PC-3 (cell line): ENCODE measurements around the gene EPB41L4B. TPM values are rescaled to one million over a fixed set of nuclear protein-coding genes. Genes with fewer than 3 reads are reported as not detected.

Experiments
- ATAC-seq: fragments of 200-7000 bp; cut with Tn5 transposase; 2 replicates; pipeline ENCODE4 v1.9.1; 2020; ENCODE audit warnings: mild to moderate bottlenecking, moderate library complexity
- BruUV-seq: library from RNA; stranded (reverse); fragments of 400-500 nt; replicated peaks from 2 replicates; lab custom pipeline; 2021; lab: Mats Ljungman, UMichigan
- CTCF ChIA-PET: fragments of 300-600 bp; sonication (Branson Sonifier 250); formaldehyde crosslinking; loops from one replicate; lab custom pipeline; 2022; ENCODE audit warnings: antibody characterized with exemption; lab: Charles Lee
- POLR2A ChIA-PET: fragments of 300-600 bp; sonication (Branson Sonifier 250); formaldehyde crosslinking; loops from one replicate; lab custom pipeline; 2022; ENCODE audit warnings: antibody characterized with exemption; ENCODE audit not compliant: unreplicated experiment; lab: Charles Lee
- DNase-seq: peaks from one replicate; pipeline ENCODE4 v3.0.0-alpha.2; 2015
- H2AFZ ChIP-seq: fragments of 300-600 bp; sonication (generic); 2 replicates; pipeline ENCODE4 v1.6.0; 2016; ENCODE audit warnings: antibody characterized with exemption, low read length
- H3F3A ChIP-seq: fragments of 300-600 bp; sonication (generic); one replicate; pipeline ENCODE4 v1.6.0; 2017; ENCODE audit warnings: antibody characterized with exemption, low read length, control low read depth, mild to moderate bottlenecking; ENCODE audit not compliant: unreplicated experiment
- H3K27ac ChIP-seq: fragments of 300-600 bp; sonication (generic); 2 replicates; pipeline ENCODE4 v1.5.1; 2016; ENCODE audit warnings: mild to moderate bottlenecking, low read length
- H3K27me3 ChIP-seq: fragments of 300-600 bp; sonication (generic); 2 replicates; pipeline ENCODE4 v1.6.1; 2016; ENCODE audit warnings: low read length, mixed read lengths
- H3K36me3 ChIP-seq: fragments of 300-600 bp; sonication (generic); 2 replicates; pipeline ENCODE4 v1.6.1; 2016; ENCODE audit warnings: low read depth, mixed run types, low read length, mixed read lengths
- H3K4me1 ChIP-seq: fragments of 300-600 bp; sonication (generic); 2 replicates; pipeline ENCODE4 v1.5.1; 2016; ENCODE audit warnings: low read length; ENCODE audit not compliant: insufficient read depth
- H3K4me2 ChIP-seq: fragments of 300-600 bp; sonication (generic); 2 replicates; pipeline ENCODE4 v1.6.0; 2016; ENCODE audit warnings: low read length
- H3K4me3 ChIP-seq: fragments of 300-600 bp; sonication (generic); 2 replicates; pipeline ENCODE4 v1.5.1; 2016; ENCODE audit warnings: mild to moderate bottlenecking, low read length, mixed read lengths
- H3K79me2 ChIP-seq: fragments of 300-600 bp; sonication (generic); 2 replicates; pipeline ENCODE4 v1.6.1; 2017; ENCODE audit warnings: low read length, mixed read lengths
- H3K9ac ChIP-seq: fragments of 300-600 bp; sonication (generic); 2 replicates; pipeline ENCODE4 v1.6.0; 2016; ENCODE audit warnings: mild to moderate bottlenecking, low read length
- H3K9me2 ChIP-seq: fragments of 300-600 bp; sonication (generic); replicated peaks from 2 replicates; pipeline ENCODE4 v1.6.1; 2016; ENCODE audit warnings: mixed run types, low read length, mixed read lengths
- H3K9me3 ChIP-seq: fragments of 300-600 bp; sonication (generic); 2 replicates; pipeline ENCODE4 v1.6.1; 2016; ENCODE audit warnings: low read length, mixed read lengths
- H4K20me1 ChIP-seq: fragments of 300-600 bp; sonication (generic); 2 replicates; pipeline ENCODE4 v1.6.1; 2016; ENCODE audit warnings: low read length, mixed read lengths
- CTCF ChIP-seq: fragments of 300-600 bp; sonication (generic); conservative IDR thresholded peaks from 2 replicates; pipeline ENCODE4 v1.5.1; 2017; ENCODE audit warnings: antibody characterized with exemption, low read depth, mild to moderate bottlenecking, low read length
- EZH2 ChIP-seq: fragments of 300-600 bp; sonication (generic); IDR thresholded peaks from one replicate; pipeline ENCODE4 v1.6.1; 2017; ENCODE audit warnings: antibody characterized with exemption, mild to moderate bottlenecking, low read length; ENCODE audit not compliant: unreplicated experiment
- EZH2phosphoT487 ChIP-seq: fragments of 300-600 bp; sonication (generic); IDR thresholded peaks from 2 replicates; pipeline ENCODE4 v1.6.1; 2018; ENCODE audit warnings: mild to moderate bottlenecking, antibody characterized with exemption, low read length, borderline replicate concordance
- intact Hi-C: fragments of 100-400 bp; cut with micrococcal nuclease; formaldehyde crosslinking; loops from 2 replicates; pipeline ENCODE4 v1.9.0; 2023
- total RNA-seq: library from RNA; depleted of rRNA; stranded (reverse); fragments of >200 nt; gene quantifications from 2 replicates; pipeline ENCODE4 v1.2.3, GENCODE V29; 2014

The EPB41L4B gene
- total RNA-seq, 1 experiment from 2014 or later, result 11.2 TPM

GRCh38 chr9:109176963-109177362 lies 143.9 kb downstream of the EPB41L4B start:
- H3K9me2 ChIP-seq, result no peaks in the 10 kb centered on the region
- H3K4me3 ChIP-seq, result no peak overlapping the region
- no peak overlapping the region for H3K4me2 ChIP-seq
- H3K36me3 ChIP-seq, result no peaks in the 10 kb centered on the region
- no peaks in the 10 kb centered on the region for H3F3A ChIP-seq
- BruUV-seq, result no TSS peak
- no peaks in the 10 kb centered on the region for H4K20me1 ChIP-seq
- TF ChIP-seq EZH2phosphoT487, result no peak
- TF ChIP-seq CTCF, result no peak
- TF ChIP-seq EZH2, result no peak
- no peaks in the 10 kb centered on the region for H3K9me3 ChIP-seq
- no peak overlapping the region for H2AFZ ChIP-seq
- no peak overlapping the region for H3K9ac ChIP-seq
- intact Hi-C loops, result no loop called here
- ATAC-seq (no peak), DNase-seq (no peak)
- ChIA-PET CTCF (no interaction called here), POLR2A (no interaction called here)
- no peaks in the 10 kb centered on the region for H3K27me3 ChIP-seq
- H3K27ac ChIP-seq, result no peak overlapping the region
- no peaks in the 10 kb centered on the region for H3K4me1 ChIP-seq
- H3K79me2 ChIP-seq, result no peaks in the 10 kb centered on the region

GRCh38 chr9:109176386-109176785 lies 144.5 kb downstream of the EPB41L4B start:
- intact Hi-C loops, result no loop called here
- Histone ChIP-seq H3K9ac (no peak overlapping the region), H3K4me1 (no peaks in the 10 kb centered on the region), H3K4me2 (no peak overlapping the region), H3K27me3 (no peaks in the 10 kb centered on the region), H3K27ac (no peak overlapping the region), H3F3A (no peaks in the 10 kb centered on the region), H2AFZ (no peak overlapping the region), H3K9me3 (no peaks in the 10 kb centered on the region), H3K4me3 (no peak overlapping the region), H3K9me2 (no peaks in the 10 kb centered on the region), H4K20me1 (no peaks in the 10 kb centered on the region), H3K36me3 (no peaks in the 10 kb centered on the region), H3K79me2 (no peaks in the 10 kb centered on the region)
- no TSS peak for BruUV-seq
- no peak for DNase-seq
- ATAC-seq, result no peak
- ChIA-PET CTCF (no interaction called here), POLR2A (no interaction called here)
- no peak for TF ChIP-seq EZH2phosphoT487
- no peak for TF ChIP-seq EZH2
- no peak for TF ChIP-seq CTCF

GRCh38 chr9:109172935-109173334 lies 147.9 kb downstream of the EPB41L4B start:
- Histone ChIP-seq H4K20me1 (no peaks in the 10 kb centered on the region), H3F3A (no peaks in the 10 kb centered on the region), H3K4me3 (no peak overlapping the region), H3K4me1 (no peaks in the 10 kb centered on the region), H3K79me2 (no peaks in the 10 kb centered on the region), H3K9me2 (no peaks in the 10 kb centered on the region), H2AFZ (no peak overlapping the region), H3K9ac (no peak overlapping the region), H3K4me2 (no peak overlapping the region), H3K27ac (no peak overlapping the region), H3K27me3 (no peaks in the 10 kb centered on the region), H3K9me3 (no peaks in the 10 kb centered on the region), H3K36me3 (no peaks in the 10 kb centered on the region)
- TF ChIP-seq CTCF (no peak), EZH2phosphoT487 (no peak), EZH2 (no peak)
- DNase-seq (no peak), ATAC-seq (no peak)
- intact Hi-C loops, result no loop called here
- CTCF ChIA-PET, result no interaction called here
- BruUV-seq, result no TSS peak
- POLR2A ChIA-PET, result no interaction called here
